GM12801 (cell line): Measurements from ENCODE around the gene CAMK1D.

ENCODE experiments used
- CTCF ChIP-seq: IDR thresholded peaks from one replicate; pipeline ENCODE4 v1.5.1; 2011; ENCODE audit warnings: control low read depth; ENCODE audit not compliant: insufficient read length; ENCODE audit errors: extremely low read depth

CAMK1D gene

GRCh38 chr10:12797471-12798262, 448.3 kb downstream of the CAMK1D start:
- TF ChIP-seq CTCF: no peak

- TF ChIP-seq CTCF: no peak
Observed at GRCh38 chr10:12799144-12799543, 449.8 kb downstream of the CAMK1D start.

GRCh38 chr10:12799714-12800113, 450.4 kb downstream of the CAMK1D start:
- no peak for TF ChIP-seq CTCF

GRCh38 chr10:12800302-12800701, 451.0 kb downstream of the CAMK1D start:
- TF ChIP-seq CTCF: no peak

- TF ChIP-seq CTCF: no peak
Observed at GRCh38 chr10:12801214-12802087, 452.1 kb downstream of the CAMK1D start.

- TF ChIP-seq CTCF: no peak
Observed at GRCh38 chr10:12803776-12804175, 454.4 kb downstream of the CAMK1D start.

GRCh38 chr10:12806228-12807095, 457.1 kb downstream of the CAMK1D start:
- TF ChIP-seq CTCF: no peak
